Testis (tissue), 3 donors: ENCODE data around the gene CXADR. TPM values are rescaled to one million over a fixed set of nuclear protein-coding genes. Genes with fewer than 3 reads are reported as not detected.

ENCODE experiments used
- DNase-seq: peaks from one replicate; pipeline ENCODE4 v3.0.0-alpha.2; 2019
- H3K27ac ChIP-seq, 2 donors: fragments of 200-600 bp; sonication (generic); one replicate each; pipeline ENCODE4 v1.5.1; 2019
- H3K27me3 ChIP-seq: fragments of 200-600 bp; sonication (generic); one replicate; pipeline ENCODE4 v1.5.1; 2019
- H3K36me3 ChIP-seq: fragments of 200-600 bp; sonication (generic); one replicate; pipeline ENCODE4 v1.5.1; 2017; ENCODE audit warnings: low read depth; ENCODE audit errors: missing control alignments
- H3K4me1 ChIP-seq: fragments of 200-600 bp; sonication (generic); one replicate; pipeline ENCODE4 v1.5.1; 2019
- H3K4me3 ChIP-seq, 2 donors: fragments of 200-600 bp; sonication (generic); one replicate each; pipeline ENCODE4 v1.5.1; 2017 to 2019
- H3K9me3 ChIP-seq: fragments of 200-600 bp; sonication (generic); one replicate; pipeline ENCODE4 v1.5.1; 2017
- POLR2A ChIP-seq: fragments of 450-650 bp; IDR thresholded peaks from one replicate; pipeline ENCODE4 v1.6.1; 2017; ENCODE audit warnings: antibody characterized with exemption, mild to moderate bottlenecking, moderate library complexity
- WGBS, 2 donors: methylation state at CpG; one replicate each; pipeline ENCODE4 v1.1.5; 2018; 5-methylcytosine and 5-hydroxymethylcytosine counted together
- intact Hi-C: fragments of 100-400 bp; cut with DNase I; formaldehyde crosslinking; loops from one replicate; pipeline ENCODE4 v1.15.1; 2023; ENCODE audit warnings: low total_unique reads
- polyA plus RNA-seq: library from polyadenylated mRNA; stranded (reverse); fragments of 350-450 nt; fragmentation: Illumina TruSeq; extraction: RNeasy Lipid Tissue Mini Kit (QIAGEN cat#74804); gene quantifications from one replicate; pipeline ENCODE4 v1.2.3, GENCODE V29; 2014; ENCODE audit warnings: low read depth, low replicate concordance; ENCODE audit not compliant: insufficient read depth
- total RNA-seq, 2 donors: library from RNA; depleted of rRNA; stranded (reverse); fragments of >200 nt; gene quantifications; one replicate each; pipeline ENCODE4 v1.2.3, GENCODE V29; 2016
- TF ChIP-seq, protein P1 (sequence below), 3 experiments: fragments of 450-650 bp in 2 of 3; fragments of 200-600 bp in 1 of 3; sonication (generic) in 1 of 3; IDR thresholded peaks; one replicate each; pipeline ENCODE4 v1.5.1; 2016 to 2019; ENCODE audit warnings: antibody characterized with exemption in 3 of 3, mild to moderate bottlenecking in 2 of 3, moderate library complexity in 1 of 3

Gene CXADR
- total and polyA plus RNA-seq, 3 donors from 2014 or later: 17.6 to 87.0 (median 65.4) TPM

- TF ChIP-seq, protein P1, sequence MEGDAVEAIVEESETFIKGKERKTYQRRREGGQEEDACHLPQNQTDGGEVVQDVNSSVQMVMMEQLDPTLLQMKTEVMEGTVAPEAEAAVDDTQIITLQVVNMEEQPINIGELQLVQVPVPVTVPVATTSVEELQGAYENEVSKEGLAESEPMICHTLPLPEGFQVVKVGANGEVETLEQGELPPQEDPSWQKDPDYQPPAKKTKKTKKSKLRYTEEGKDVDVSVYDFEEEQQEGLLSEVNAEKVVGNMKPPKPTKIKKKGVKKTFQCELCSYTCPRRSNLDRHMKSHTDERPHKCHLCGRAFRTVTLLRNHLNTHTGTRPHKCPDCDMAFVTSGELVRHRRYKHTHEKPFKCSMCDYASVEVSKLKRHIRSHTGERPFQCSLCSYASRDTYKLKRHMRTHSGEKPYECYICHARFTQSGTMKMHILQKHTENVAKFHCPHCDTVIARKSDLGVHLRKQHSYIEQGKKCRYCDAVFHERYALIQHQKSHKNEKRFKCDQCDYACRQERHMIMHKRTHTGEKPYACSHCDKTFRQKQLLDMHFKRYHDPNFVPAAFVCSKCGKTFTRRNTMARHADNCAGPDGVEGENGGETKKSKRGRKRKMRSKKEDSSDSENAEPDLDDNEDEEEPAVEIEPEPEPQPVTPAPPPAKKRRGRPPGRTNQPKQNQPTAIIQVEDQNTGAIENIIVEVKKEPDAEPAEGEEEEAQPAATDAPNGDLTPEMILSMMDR (IDR thresholded peaks at IDR 0.05): no peak
- TF ChIP-seq POLR2A: no peak
- H3K4me1 ChIP-seq: no peaks in the 10 kb centered on the region
- no peak overlapping the region for H3K4me3 ChIP-seq
- intact Hi-C loops: no loop called here
- H3K27me3 ChIP-seq: no peaks in the 10 kb centered on the region
- no peak for DNase-seq
- H3K27ac ChIP-seq: no peak overlapping the region
- no peaks in the 10 kb centered on the region for H3K36me3 ChIP-seq
- 85 to 86% methylated on average over 5 of the region's 5 CpGs for WGBS, 2 donors
- H3K9me3 ChIP-seq: no peaks in the 10 kb centered on the region
Observed at GRCh38 chr21:17550671-17551308, 37.9 kb downstream of the CXADR start.

DNA sequence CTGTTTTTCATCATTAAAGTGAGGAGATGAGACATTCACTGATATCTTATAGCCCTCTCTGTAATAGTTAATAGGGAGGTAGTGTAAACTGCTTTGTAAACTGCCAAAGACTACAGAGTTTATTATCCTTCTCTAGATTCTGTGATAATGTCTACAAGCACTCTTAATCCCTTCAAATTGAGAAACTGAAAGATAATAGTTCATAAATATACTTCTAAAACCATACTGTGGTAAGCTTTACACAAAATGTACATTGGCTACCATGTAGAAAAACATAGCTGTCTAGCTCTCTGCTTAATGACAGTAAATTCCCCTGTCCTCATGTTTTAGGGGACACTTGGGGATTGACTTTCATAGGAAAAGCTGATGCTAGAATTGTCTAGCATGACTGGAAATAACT is 39.6 kb downstream of the CXADR start:
- no peak for DNase-seq
- no peak overlapping the region for H3K4me3 ChIP-seq
- H3K27ac ChIP-seq: no peak overlapping the region
- TF ChIP-seq, protein P1 (IDR thresholded peaks at IDR 0.05): no peak
- no peak for TF ChIP-seq POLR2A
- intact Hi-C loops: no loop called here
- no peaks in the 10 kb centered on the region for H3K9me3 ChIP-seq
- H3K27me3 ChIP-seq: no peaks in the 10 kb centered on the region
- H3K4me1 ChIP-seq: no peaks in the 10 kb centered on the region
- no peaks in the 10 kb centered on the region for H3K36me3 ChIP-seq

- intact Hi-C loops: no loop called here
- DNase-seq: no peak
- H3K36me3 ChIP-seq: no peaks in the 10 kb centered on the region
- TF ChIP-seq, protein P1 (IDR thresholded peaks at IDR 0.05): no peak
- TF ChIP-seq POLR2A: no peak
- no peaks in the 10 kb centered on the region for H3K9me3 ChIP-seq
- WGBS, 2 donors: 61 to 67% methylated on average over 2 of the region's 2 CpGs
- H3K4me3 ChIP-seq: no peak overlapping the region
- H3K27me3 ChIP-seq: no peaks in the 10 kb centered on the region
- H3K4me1 ChIP-seq: no peaks in the 10 kb centered on the region
- H3K27ac ChIP-seq: no peak overlapping the region
Observed at GRCh38 chr21:17554120-17554519, 41.3 kb downstream of the CXADR start.

GRCh38 chr21:17554679-17555465 is 42.0 kb downstream of the CXADR start:
- 56 to 65% methylated on average over 6 of the region's 6 CpGs for WGBS, 2 donors
- Histone ChIP-seq H3K4me3 (no peak overlapping the region), H3K27me3 (no peaks in the 10 kb centered on the region), H3K36me3 (no peaks in the 10 kb centered on the region), H3K4me1 (no peaks in the 10 kb centered on the region), H3K27ac (no peak overlapping the region), H3K9me3 (no peaks in the 10 kb centered on the region)
- intact Hi-C loops: no loop called here
- TF ChIP-seq POLR2A: no peak
- TF ChIP-seq, protein P1 (IDR thresholded peaks at IDR 0.05): no peak
- no peak for DNase-seq
